Osteoblast (primary cell): Measurements from ENCODE around the gene NCOA4. TPM values are rescaled to one million over a fixed set of nuclear protein-coding genes. Genes with fewer than 3 reads are reported as not detected.
"Not testable (repeated sequence)": the region's sequence is repeated elsewhere in the genome, so short reads cannot be mapped to it uniquely, and the experiment has no call there.

Experiments used
- DNase-seq: peaks from one replicate; pipeline ENCODE4 v3.0.0; 2011; ENCODE audit warnings: low spot score, mixed read lengths; ENCODE audit not compliant: insufficient read length; ENCODE audit errors: missing footprints
- H2AFZ ChIP-seq: 2 replicates; pipeline ENCODE4 v1.6.0; 2011; ENCODE audit warnings: mild to moderate bottlenecking, low read length
- H3K27ac ChIP-seq: 2 replicates; pipeline ENCODE4 v1.5.1; 2011; ENCODE audit warnings: mild to moderate bottlenecking, low read depth, low read length, moderate library complexity
- H3K27me3 ChIP-seq: 2 replicates; pipeline ENCODE4 v1.6.0; 2012; ENCODE audit warnings: mild to moderate bottlenecking, control low read depth, inconsistent platforms, low read length, moderate library complexity; ENCODE audit not compliant: insufficient read depth
- H3K36me3 ChIP-seq: 2 replicates; pipeline ENCODE4 v1.5.1; 2011; ENCODE audit warnings: mild to moderate bottlenecking, low read length, control low read depth, moderate library complexity; ENCODE audit not compliant: insufficient read depth
- H3K4me1 ChIP-seq: 2 replicates; pipeline ENCODE4 v1.5.1; 2011; ENCODE audit warnings: mild to moderate bottlenecking, low read length, control low read depth, moderate library complexity; ENCODE audit not compliant: insufficient read depth
- H3K4me2 ChIP-seq: 2 replicates; pipeline ENCODE4 v1.6.0; 2011; ENCODE audit warnings: mild to moderate bottlenecking, low read length; ENCODE audit not compliant: insufficient read depth
- H3K4me3 ChIP-seq: fragments of 200-600 bp; sonication (generic); 3 replicates; pipeline ENCODE4 v1.5.1; 2012; ENCODE audit warnings: mild to moderate bottlenecking, low read length, inconsistent platforms; ENCODE audit not compliant: insufficient read depth
- H3K79me2 ChIP-seq: 2 replicates; pipeline ENCODE4 v1.6.0; 2012; ENCODE audit warnings: mild to moderate bottlenecking, low read length, control low read depth, inconsistent platforms; ENCODE audit not compliant: insufficient read depth
- H3K9me3 ChIP-seq: 2 replicates; pipeline ENCODE4 v1.5.1; 2011; ENCODE audit warnings: low read depth, low read length, control low read depth
- H4K20me1 ChIP-seq: 2 replicates; pipeline ENCODE4 v1.6.0; 2012; ENCODE audit warnings: mild to moderate bottlenecking, low read length, control low read depth; ENCODE audit not compliant: insufficient read depth
- small RNA-seq: library from RNA; depleted of rRNA; stranded (forward); fragments of <200 nt; gene quantifications from one replicate; pipeline ENCODE3, GENCODE V24; 2012
- total RNA-seq: library from RNA; depleted of rRNA; stranded (reverse); fragments of >200 nt; gene quantifications from 2 replicates; pipeline ENCODE4 v1.2.3, GENCODE V29; 2012

Gene NCOA4
- total RNA-seq, 1 donor = 260 TPM

- Histone ChIP-seq H3K4me3 (peak within 1 kb of the TSS; percentile 81), H3K79me2 (peaks cover 63% of the 10 kb centered on the region), H2AFZ (peak within 1 kb of the TSS; percentile 81), H3K4me2 (peak within 1 kb of the TSS; percentile 89), H3K27ac (peak within 1 kb of the TSS; percentile 95)
- peak; percentile 9 for DNase-seq
- not testable (repeated sequence) for H4K20me1 ChIP-seq, H3K9me3 ChIP-seq, H3K27me3 ChIP-seq, H3K4me1 ChIP-seq, H3K36me3 ChIP-seq
Observed at GRCh38 chr10:45972106-45972812, 58.2 kb downstream of the NCOA4 start, which contains the start of gene TIMM23. TIMM23 (plus strand) TSS chr10:45972489; CDS start chr10:45972625, 136 bp downstream.

- peak overlapping the region; percentile 81 for H2AFZ ChIP-seq
- H3K79me2 ChIP-seq = peaks cover 62% of the 10 kb centered on the region
- DNase-seq = peak; percentile 29
- H3K9me3 ChIP-seq, H3K4me1 ChIP-seq, H4K20me1 ChIP-seq, H3K36me3 ChIP-seq, H3K27me3 ChIP-seq: not testable (repeated sequence)
- H3K27ac ChIP-seq = peak overlapping the region; percentile 58
- H3K4me2 ChIP-seq = peak overlapping the region; percentile 89
- peak overlapping the region; percentile 81 for H3K4me3 ChIP-seq
Observed at GRCh38 chr10:45971742-45972105, 58.7 kb downstream of the NCOA4 start.

- peak overlapping the region; percentile 89 for H3K4me2 ChIP-seq
- H3K27ac ChIP-seq = peak overlapping the region; percentile 58
Observed at GRCh38 chr10:45971019-45971418, 59.4 kb downstream of the NCOA4 start.

GRCh38 chr10:45962686-45963452, 67.6 kb downstream of the NCOA4 start:
- not testable (repeated sequence) for H3K79me2 ChIP-seq, H3K36me3 ChIP-seq, H3K4me1 ChIP-seq, H3K9me3 ChIP-seq, H2AFZ ChIP-seq, H3K27ac ChIP-seq, H3K4me2 ChIP-seq, H4K20me1 ChIP-seq, DNase-seq, H3K27me3 ChIP-seq, H3K4me3 ChIP-seq

More at GRCh38 chr10:45971019-45971418, 59.4 kb downstream of the NCOA4 start:
- not testable (repeated sequence) for H2AFZ ChIP-seq, DNase-seq, H3K4me1 ChIP-seq, H4K20me1 ChIP-seq, H3K27me3 ChIP-seq, H3K36me3 ChIP-seq, H3K9me3 ChIP-seq
- Histone ChIP-seq H3K79me2 (peaks cover 65% of the 10 kb centered on the region), H3K4me3 (peak overlapping the region; percentile 81)

- not testable (repeated sequence) for H3K36me3 ChIP-seq, H3K9me3 ChIP-seq
Observed at GRCh38 chr10:45957928-45958327, 72.5 kb downstream of the NCOA4 start.

GRCh38 chr10:45956634-45957033, 73.8 kb downstream of the NCOA4 start:
- not testable (repeated sequence) for H3K4me3 ChIP-seq, H3K27me3 ChIP-seq, H3K4me1 ChIP-seq, H3K27ac ChIP-seq, H3K79me2 ChIP-seq, H2AFZ ChIP-seq, H4K20me1 ChIP-seq, H3K9me3 ChIP-seq, H3K36me3 ChIP-seq, DNase-seq, H3K4me2 ChIP-seq

More at GRCh38 chr10:45957928-45958327, 72.5 kb downstream of the NCOA4 start:
- DNase-seq, H3K79me2 ChIP-seq, H3K4me2 ChIP-seq, H2AFZ ChIP-seq, H3K27ac ChIP-seq, H3K4me1 ChIP-seq, H4K20me1 ChIP-seq, H3K27me3 ChIP-seq, H3K4me3 ChIP-seq: not testable (repeated sequence)

Small RNA genes within 50 kb of the gene (small RNA-seq; reads per million reads assigned to genes)
- gene SNORA74C-1 = not detected

Other genes with a start within 250 kb of the NCOA4 start
- gene AGAP4, start 183.1 kb downstream of the NCOA4 start, total RNA-seq = 3.6 and 3.8 TPM in 2 replicates
- gene TIMM23, start 58.1 kb downstream of the NCOA4 start, total RNA-seq = 60.4 and 62.6 TPM in 2 replicates
- gene MSMB, start 15.6 kb upstream of the NCOA4 start, total RNA-seq = not detected in 2 replicates